GM18861 (cell line): ENCODE data around the gene GATD1.
"Not testable (repeated sequence)": the region's sequence is repeated elsewhere in the genome, so short reads cannot be mapped to it uniquely, and the experiment has no call there.

Experiments
- ATAC-seq: cut with Tn5 transposase; IDR thresholded peaks from one replicate; pipeline ENCODE4 v1.9.1; 2021; ENCODE audit not compliant: unreplicated experiment

Gene GATD1

GRCh38 chr11:765025-765801 is 12.1 kb downstream of the GATD1 start:
- no peak for ATAC-seq

DNA sequence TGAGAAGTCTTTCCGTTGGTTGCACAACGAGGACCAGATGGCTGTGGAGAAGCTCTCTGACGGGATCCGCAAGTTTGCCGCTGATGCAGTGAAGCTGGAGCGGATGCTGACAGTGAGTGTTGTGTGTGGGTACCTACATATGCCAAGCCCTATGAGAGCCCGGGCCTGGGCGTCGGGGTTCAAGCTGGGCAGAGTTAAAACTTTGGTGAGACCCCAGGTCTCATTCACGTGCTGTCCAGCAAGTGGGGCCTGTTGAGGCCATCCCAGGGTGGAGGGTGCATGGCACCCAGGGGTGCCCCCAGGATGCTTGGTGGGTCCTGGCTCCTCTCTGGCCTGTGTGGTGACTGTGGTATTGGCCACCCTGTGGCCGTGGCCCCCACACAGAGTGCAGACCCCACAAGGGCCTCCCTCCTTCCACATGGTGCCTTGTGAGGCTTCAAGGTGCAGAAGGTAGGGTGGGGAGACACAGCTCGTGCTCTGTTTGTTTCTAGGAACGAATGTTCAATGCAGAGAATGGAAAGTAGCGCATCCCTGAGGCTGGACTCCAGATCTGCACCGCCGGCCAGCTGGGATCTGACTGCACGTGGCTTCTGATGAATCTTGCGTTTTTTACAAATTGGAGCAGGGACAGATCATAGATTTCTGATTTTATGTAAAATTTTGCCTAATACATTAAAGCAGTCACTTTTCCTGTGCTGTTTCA is 12.8 kb downstream of the GATD1 start:
- ATAC-seq: no peak

- no peak for ATAC-seq
Measured at GRCh38 chr11:763549-764321, 13.6 kb downstream of the GATD1 start.

DNA sequence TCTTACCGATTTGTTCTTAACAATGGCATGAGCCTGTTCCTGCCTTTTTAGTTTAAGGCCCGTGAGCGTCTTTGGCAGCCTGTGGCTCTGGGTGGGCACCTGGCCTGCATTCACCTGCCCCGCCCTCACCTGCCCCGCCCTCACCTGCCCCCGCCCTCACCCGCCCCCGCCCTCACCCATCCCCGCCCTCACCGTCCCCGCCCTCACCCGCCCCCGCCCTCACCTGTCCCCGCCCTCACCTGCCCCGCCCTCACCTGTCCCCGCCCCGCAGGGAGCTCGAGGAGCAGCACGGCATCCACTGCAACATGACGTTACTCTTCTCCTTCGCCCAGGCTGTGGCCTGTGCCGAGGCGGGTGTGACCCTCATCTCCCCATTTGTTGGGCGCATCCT is 14.2 kb downstream of the GATD1 start:
- no peak for ATAC-seq

DNA sequence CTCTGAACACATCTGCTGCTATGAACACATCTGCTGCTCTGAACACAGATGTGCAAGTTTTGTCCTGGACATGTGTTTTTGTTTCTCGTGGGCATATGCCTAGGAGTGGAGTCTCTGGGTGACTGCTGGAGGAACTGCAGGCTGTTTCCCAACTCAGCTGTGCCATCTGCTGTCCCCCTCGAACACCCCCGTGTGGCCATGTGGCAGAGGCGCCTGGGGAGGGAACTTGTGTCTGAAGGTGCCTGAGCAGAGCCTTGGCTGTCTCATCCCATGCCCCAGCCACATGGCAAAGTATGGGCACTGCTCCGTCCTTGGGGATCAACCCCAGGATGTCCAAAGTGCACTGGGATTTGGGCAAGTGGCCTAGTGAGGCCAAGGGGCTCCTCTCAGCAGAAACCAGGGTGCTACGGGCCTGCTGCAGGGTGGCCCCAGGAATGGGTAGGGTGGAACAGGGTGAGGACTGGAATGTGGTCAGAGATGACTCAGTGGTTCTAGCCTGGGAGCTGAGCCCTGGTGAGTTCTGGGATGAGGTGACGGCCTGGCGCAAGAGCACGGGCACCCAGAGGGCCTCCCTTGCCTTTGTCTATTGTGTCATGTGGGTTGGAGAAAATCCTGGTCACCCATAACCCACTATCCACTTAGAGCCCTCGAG is 14.7 kb downstream of the GATD1 start:
- no peak for ATAC-seq

- ATAC-seq: no peak
Measured at GRCh38 chr11:761526-762108, 15.7 kb downstream of the GATD1 start.

DNA sequence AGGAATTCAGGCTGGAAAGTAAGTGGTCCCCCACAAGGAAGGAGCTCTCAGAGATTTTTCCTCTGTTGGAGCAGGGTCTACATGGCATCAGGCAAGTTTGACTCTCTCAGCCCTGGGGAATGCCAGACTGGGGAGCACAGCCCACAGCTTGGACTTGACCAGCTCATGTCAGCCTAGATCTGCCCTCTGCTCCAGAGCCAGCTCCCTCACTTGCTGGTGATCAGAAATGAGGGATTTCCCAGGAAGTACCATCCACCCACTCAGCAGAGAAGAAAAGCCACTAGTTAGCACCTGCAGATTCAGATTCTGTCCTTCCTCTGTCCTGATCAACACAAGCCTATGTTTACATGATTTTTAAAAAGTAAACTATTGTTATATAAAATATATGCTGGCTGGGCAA is 17.1 kb downstream of the GATD1 start:
- no peak for ATAC-seq

DNA sequence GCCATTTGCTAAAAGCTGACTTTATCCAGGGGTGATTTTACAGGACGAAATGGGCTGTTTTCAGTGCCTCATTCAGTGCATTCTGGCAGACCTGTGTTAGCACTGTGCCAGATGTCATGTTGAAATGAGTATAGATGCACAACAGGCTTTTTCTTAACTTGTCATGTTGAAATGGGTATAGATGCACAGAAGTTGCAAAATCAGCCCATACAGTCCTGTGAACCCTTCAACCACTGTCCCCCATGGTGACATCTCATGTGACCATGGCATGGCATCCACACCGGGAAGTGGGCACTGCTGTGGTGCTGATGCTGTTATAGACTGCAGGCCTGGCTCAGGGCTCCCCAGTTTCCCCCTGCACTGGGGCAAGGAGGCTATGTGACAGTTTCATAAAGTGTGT is 27.6 kb downstream of the GATD1 start:
- no peak for ATAC-seq

GRCh38 chr11:748007-748359 is 29.3 kb downstream of the GATD1 start:
- ATAC-seq: peak; percentile 11

GRCh38 chr11:747158-748006 is 29.9 kb downstream of the GATD1 start, which contains the start of gene TALDO1:
TSS of gene TALDO1 (plus strand) at chr11:747464. CDS start at chr11:747482, 18 bp downstream.
- ATAC-seq: peak; percentile 78

DNA sequence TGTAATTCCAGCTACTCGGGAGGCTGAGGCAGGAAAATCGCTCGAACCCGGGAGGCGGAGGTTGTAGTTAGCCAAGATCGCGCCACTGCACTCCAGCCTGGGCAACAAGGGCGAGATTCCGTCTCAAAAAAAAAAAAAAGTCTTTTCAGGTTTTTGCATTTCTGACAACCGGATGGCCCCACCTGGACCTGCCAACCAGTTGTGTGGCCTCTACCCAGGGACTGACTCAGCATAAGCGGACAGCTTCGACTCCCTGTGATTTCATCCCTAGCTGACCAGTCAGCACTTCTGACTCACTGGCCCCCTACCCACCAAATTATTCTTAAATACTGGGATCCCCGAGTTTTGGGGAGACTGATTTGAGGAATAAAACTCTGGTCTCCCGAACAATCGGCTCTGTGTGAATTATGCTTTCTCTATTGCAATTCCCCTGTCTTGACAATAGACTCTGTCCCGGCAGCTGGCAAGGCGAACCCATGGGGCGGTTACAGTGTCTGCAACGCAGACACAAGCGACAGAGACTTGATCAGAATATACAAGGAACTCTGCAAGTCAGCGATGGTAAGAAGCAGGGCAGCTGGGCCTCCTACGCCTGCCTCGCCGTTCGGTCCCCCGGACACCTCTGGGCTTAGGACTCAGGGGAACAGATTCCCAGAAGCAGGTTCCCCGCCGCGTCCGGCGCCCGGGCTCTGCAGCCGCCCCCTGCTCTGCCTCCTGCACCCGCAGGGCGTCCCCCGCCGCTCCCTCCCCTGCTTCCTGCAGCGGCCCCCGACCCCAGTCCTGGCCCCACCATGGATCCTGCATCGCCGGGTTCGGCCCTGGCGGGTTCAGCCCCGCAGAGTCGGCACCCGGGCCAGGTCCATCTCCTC is 30.8 kb downstream of the GATD1 start:
- ATAC-seq: peak; percentile 14

GRCh38 chr11:745428-745827 is 31.9 kb downstream of the GATD1 start:
- no peak for ATAC-seq

GRCh38 chr11:742571-743201 is 34.6 kb downstream of the GATD1 start:
- no peak for ATAC-seq

GRCh38 chr11:742156-742546 is 35.1 kb downstream of the GATD1 start:
- ATAC-seq: no peak

- ATAC-seq: not testable (repeated sequence)
Measured at GRCh38 chr11:737899-738298, 39.4 kb downstream of the GATD1 start.

DNA sequence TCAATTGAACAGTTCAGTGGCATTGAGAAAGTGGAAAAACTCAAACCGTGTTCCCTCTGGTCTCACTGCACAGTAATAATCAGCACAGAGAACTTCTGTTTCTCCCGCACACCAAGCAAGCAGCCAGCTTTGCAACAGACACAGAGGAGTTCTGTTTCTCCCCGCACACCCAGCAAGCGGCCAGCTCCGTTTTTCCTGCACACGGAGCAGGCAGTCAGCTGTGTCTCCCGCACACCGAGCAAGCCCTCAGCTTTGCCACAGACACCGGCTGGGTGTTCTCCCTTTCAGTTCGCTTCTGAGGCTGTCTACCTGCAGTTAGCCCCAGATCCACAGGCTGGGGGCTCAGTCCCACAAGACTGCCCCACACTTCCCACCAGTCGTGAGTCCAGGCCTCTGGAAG is 39.9 kb downstream of the GATD1 start:
- no peak for ATAC-seq

DNA sequence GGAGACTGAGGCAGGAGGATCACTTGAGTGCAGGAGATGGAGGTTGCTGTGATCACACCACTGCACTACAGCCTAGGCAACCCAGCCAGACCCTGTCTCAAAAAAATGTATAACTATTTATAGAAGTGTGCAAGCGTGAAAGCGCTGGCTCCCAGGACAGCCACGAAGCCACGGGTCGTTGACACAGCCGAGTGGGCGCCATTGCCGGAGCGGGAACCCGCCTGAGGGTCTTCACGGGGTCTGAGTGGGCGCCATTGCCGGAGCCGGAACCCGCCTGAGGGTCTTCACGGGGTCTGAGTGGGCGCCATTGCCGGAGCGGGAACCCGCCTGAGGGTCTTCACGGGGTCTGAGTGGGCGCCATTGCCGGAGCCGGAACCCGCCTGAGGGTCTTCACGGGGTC is 42.7 kb downstream of the GATD1 start:
- not testable (repeated sequence) for ATAC-seq

- no peak for ATAC-seq
Measured at GRCh38 chr11:733072-733471, 44.2 kb downstream of the GATD1 start.
